Activated CD8-positive, alpha-beta memory T cell treated with anti-CD3 and anti-CD28 coated beads for 36 hours (primary cell): Measurements from ENCODE around the gene SERPINB12. TPM values are rescaled to one million over a fixed set of nuclear protein-coding genes. Genes with fewer than 3 reads are reported as not detected.

Experiments
- CTCF ChIA-PET: fragments of 350-600 bp; sonication (Branson Sonifier 250); formaldehyde crosslinking; loops from one replicate; lab custom pipeline; 2021; ENCODE audit warnings: antibody characterized with exemption; lab: Charles Lee
- POLR2A ChIA-PET: fragments of 350-600 bp; sonication (Branson Sonifier 250); formaldehyde crosslinking; loops from one replicate; lab custom pipeline; 2021; ENCODE audit warnings: antibody characterized with exemption; lab: Charles Lee
- total RNA-seq, 2 experiments: library from RNA; stranded (reverse); gene quantifications; one replicate each; pipeline ENCODE4 v1.2.3, GENCODE V29; 2021

Gene SERPINB12
- total RNA-seq, 2 experiments from 2014 or later: not detected

- ChIA-PET CTCF (no interaction called here), POLR2A (no interaction called here)
Observed at GRCh38 chr18:63590373-63590772, 48.2 kb downstream of the SERPINB12 start.

GRCh38 chr18:63590966-63591695 is 49.0 kb downstream of the SERPINB12 start:
- POLR2A ChIA-PET: interaction anchor here (0.6 kb wide), 1 partner anchor 231 kb away, joined by 4 read pairs; no protein-coding TSS in a partner anchor
- CTCF ChIA-PET: no interaction called here

- POLR2A ChIA-PET: no interaction called here
- CTCF ChIA-PET: no interaction called here
Observed at GRCh38 chr18:63591725-63592124, 49.6 kb downstream of the SERPINB12 start.

GRCh38 chr18:63592471-63592870 is 50.3 kb downstream of the SERPINB12 start:
- ChIA-PET CTCF (no interaction called here), POLR2A (no interaction called here)

- ChIA-PET POLR2A (no interaction called here), CTCF (no interaction called here)
Observed at GRCh38 chr18:63596964-63597363, 54.8 kb downstream of the SERPINB12 start.

- CTCF ChIA-PET: no interaction called here
- POLR2A ChIA-PET: no interaction called here
Observed at GRCh38 chr18:63603355-63603754, 61.2 kb downstream of the SERPINB12 start.

GRCh38 chr18:63603772-63604171 is 61.6 kb downstream of the SERPINB12 start:
- POLR2A ChIA-PET: no interaction called here
- CTCF ChIA-PET: no interaction called here

GRCh38 chr18:63604791-63605567 is 62.8 kb downstream of the SERPINB12 start:
- POLR2A ChIA-PET: no interaction called here
- CTCF ChIA-PET: no interaction called here

GRCh38 chr18:63606526-63606925 is 64.4 kb downstream of the SERPINB12 start:
- CTCF ChIA-PET: no interaction called here
- POLR2A ChIA-PET: no interaction called here

GRCh38 chr18:63613420-63613819 is 71.3 kb downstream of the SERPINB12 start:
- POLR2A ChIA-PET: no interaction called here
- CTCF ChIA-PET: no interaction called here

GRCh38 chr18:63617049-63617914 is 75.1 kb downstream of the SERPINB12 start:
- ChIA-PET CTCF (no interaction called here), POLR2A (no interaction called here)

- ChIA-PET POLR2A (no interaction called here), CTCF (no interaction called here)
Observed at GRCh38 chr18:63617915-63618234, 75.7 kb downstream of the SERPINB12 start.

Other genes starting within 250 kb of the SERPINB12 start
- gene BCL2, start 222.6 kb upstream of the SERPINB12 start, total RNA-seq: 10 to 100 TPM; 74.9 to 75.7 TPM
- 10 to 100 TPM; 63.5 to 66.7 TPM for gene KDSR, start 175.2 kb upstream of the SERPINB12 start, total RNA-seq
- gene VPS4B, start 119.9 kb upstream of the SERPINB12 start, total RNA-seq: 10 to 100 TPM; 51.1 to 53.9 TPM
- gene SERPINB5, start 65.4 kb upstream of the SERPINB12 start, total RNA-seq: not detected
- gene SERPINB13, start 45.0 kb downstream of the SERPINB12 start, total RNA-seq: not detected
- not detected for gene SERPINB4, start 101.9 kb downstream of the SERPINB12 start, total RNA-seq
- not detected for gene SERPINB3, start 119.5 kb downstream of the SERPINB12 start, total RNA-seq
- not detected for gene SERPINB11, start 160.6 kb downstream of the SERPINB12 start, total RNA-seq
- not detected for gene SERPINB7, start 233.0 kb downstream of the SERPINB12 start, total RNA-seq